ENCODE measurements around the gene LOXL1. TPM values are rescaled to one million over a fixed set of nuclear protein-coding genes. Genes with fewer than 3 reads are reported as not detected.

LOXL1 gene
- total RNA-seq, 5 donors from 2014 or later (not counting 1 experiment from before 2014, with no cell fraction given): 1.4 to 4.8 (median 1.6) TPM

GRCh38 chr15:73922186-73923151, 3.8 kb upstream of the LOXL1 start:
- WGBS (ENCODE audit: insufficient coverage): 67% methylated on average over 12 of the region's 19 CpGs
- H3K27me3 Mint-ChIP-seq: no peaks in the 10 kb centered on the region
- no peaks in the 10 kb centered on the region for H3K27me3 ChIP-seq (replicated peaks in 1 of 2; ENCODE audit: control insufficient read depth in 2 of 2, extremely low read depth in 1 of 2, insufficient read depth in 2 of 2, low read length in 1 of 2)
- no peak overlapping the region for H3K4me3 Mint-ChIP-seq
- H3K27ac Mint-ChIP-seq: peak overlapping the region; percentile 36 to 85
- POLR2A ChIA-PET: no interaction called here
- H3K9me3 Mint-ChIP-seq: peaks cover 0 to 12% (median 7%) of the 10 kb centered on the region in 3 donors
- no peak overlapping the region for H3K27ac ChIP-seq (ENCODE audit: low read length)
- peaks cover 26% of the 10 kb centered on the region for H3K36me3 Mint-ChIP-seq
- peaks cover 0 to 70% of the 10 kb centered on the region in 2 experiments for H3K4me1 ChIP-seq (ENCODE audit: control insufficient read depth in 1 of 2, extremely low read depth in 1 of 2, insufficient read depth in 2 of 2, low read length in 2 of 2)
- H3K36me3 ChIP-seq (ENCODE audit: control insufficient read depth in 2 of 2, extremely low read depth in 1 of 2, insufficient read depth in 1 of 2, low read length in 1 of 2): peaks cover 3 to 6% of the 10 kb centered on the region in 2 donors
- ATAC-seq (replicated peaks in 1 of 4) (no peak), DNase-seq (no peak)
- H3K4me3 ChIP-seq (ENCODE audit: control insufficient read depth in 1 of 2, extremely low read depth in 1 of 2, low read length in 1 of 2): no peak overlapping the region
- CTCF ChIA-PET: no interaction called here
- peaks cover 38 to 62% (median 47%) of the 10 kb centered on the region in 3 donors for H3K4me1 Mint-ChIP-seq
- H3K9me3 ChIP-seq: no peaks in the 10 kb centered on the region

GRCh38 chr15:73923156-73923487, 3.1 kb upstream of the LOXL1 start:
- peaks cover 19% of the 10 kb centered on the region for H3K36me3 Mint-ChIP-seq
- no peak overlapping the region for H3K4me3 Mint-ChIP-seq
- no peak overlapping the region for H3K27ac ChIP-seq (ENCODE audit: low read length)
- H3K4me1 ChIP-seq (ENCODE audit: control insufficient read depth in 1 of 2, extremely low read depth in 1 of 2, insufficient read depth in 2 of 2, low read length in 2 of 2): peaks cover 2 to 73% of the 10 kb centered on the region in 2 experiments
- ATAC-seq (replicated peaks in 1 of 4) (no peak), DNase-seq (no peak)
- WGBS (ENCODE audit: insufficient coverage): 85% methylated on average over 6 of the region's 7 CpGs
- H3K27me3 Mint-ChIP-seq: no peaks in the 10 kb centered on the region
- no peaks in the 10 kb centered on the region for H3K27me3 ChIP-seq (replicated peaks in 1 of 2; ENCODE audit: control insufficient read depth in 2 of 2, extremely low read depth in 1 of 2, insufficient read depth in 2 of 2, low read length in 1 of 2)
- H3K9me3 Mint-ChIP-seq: peaks cover 0 to 7% (median 2%) of the 10 kb centered on the region in 3 donors
- H3K27ac Mint-ChIP-seq: peak overlapping the region; percentile 85
- H3K4me1 Mint-ChIP-seq: peaks cover 41 to 62% (median 50%) of the 10 kb centered on the region in 3 donors
- no peaks in the 10 kb centered on the region for H3K9me3 ChIP-seq
- ChIA-PET POLR2A (no interaction called here), CTCF (interaction anchor here in 1 of 2 donors (1.3 kb wide), 1 partner anchor 49 kb away, joined by 3 read pairs; no protein-coding TSS in a partner anchor)
- peaks cover 0 to 6% of the 10 kb centered on the region in 2 donors for H3K36me3 ChIP-seq (ENCODE audit: control insufficient read depth in 2 of 2, extremely low read depth in 1 of 2, insufficient read depth in 1 of 2, low read length in 1 of 2)
- H3K4me3 ChIP-seq (ENCODE audit: control insufficient read depth in 1 of 2, extremely low read depth in 1 of 2, low read length in 1 of 2): no peak overlapping the region

GRCh38 chr15:73923488-73924164, 2.6 kb upstream of the LOXL1 start:
- Mint-ChIP-seq H3K9me3 (peaks cover 0 to 5% (median 0%) of the 10 kb centered on the region in 3 donors), H3K27ac (peak overlapping the region; percentile 85), H3K36me3 (peaks cover 14% of the 10 kb centered on the region), H3K4me3 (peak overlapping the region in 2 of 3 donors; percentile 27 to 29), H3K27me3 (no peaks in the 10 kb centered on the region), H3K4me1 (peaks cover 44 to 64% (median 54%) of the 10 kb centered on the region in 3 donors)
- Histone ChIP-seq H3K4me1 (ENCODE audit: control insufficient read depth in 1 of 2, extremely low read depth in 1 of 2, insufficient read depth in 2 of 2, low read length in 2 of 2) (peaks cover 3 to 77% of the 10 kb centered on the region in 2 experiments), H3K27me3 (replicated peaks in 1 of 2; ENCODE audit: control insufficient read depth in 2 of 2, extremely low read depth in 1 of 2, insufficient read depth in 2 of 2, low read length in 1 of 2) (no peaks in the 10 kb centered on the region), H3K27ac (ENCODE audit: low read length) (peak overlapping the region; percentile 60), H3K36me3 (ENCODE audit: control insufficient read depth in 2 of 2, extremely low read depth in 1 of 2, insufficient read depth in 1 of 2, low read length in 1 of 2) (peaks cover 0 to 6% of the 10 kb centered on the region in 2 donors), H3K4me3 (ENCODE audit: control insufficient read depth in 1 of 2, extremely low read depth in 1 of 2, low read length in 1 of 2) (no peak overlapping the region), H3K9me3 (no peaks in the 10 kb centered on the region)
- no CpG with 5 or more reads among the region's 6 CpGs for WGBS (ENCODE audit: insufficient coverage)
- CTCF ChIA-PET: interaction anchor here in 1 of 2 donors (1.3 kb wide), 1 partner anchor 50 kb away, joined by 3 read pairs; no protein-coding TSS in a partner anchor
- POLR2A ChIA-PET: no interaction called here
- ATAC-seq (replicated peaks in 1 of 4): no peak
- no peak for DNase-seq

- POLR2A ChIA-PET: no interaction called here
Measured at GRCh38 chr15:73924171-73924921, 1.9 kb upstream of the LOXL1 start.

GRCh38 chr15:73925848-73926218, 429 bp upstream of the LOXL1 start:
- peaks cover 45 to 59% (median 54%) of the 10 kb centered on the region in 3 donors for H3K4me1 Mint-ChIP-seq
- no peaks in the 10 kb centered on the region for H3K27me3 Mint-ChIP-seq
- Histone ChIP-seq H3K9me3 (no peaks in the 10 kb centered on the region), H3K27ac (ENCODE audit: low read length) (no peak overlapping the region), H3K4me1 (ENCODE audit: control insufficient read depth in 1 of 2, extremely low read depth in 1 of 2, insufficient read depth in 2 of 2, low read length in 2 of 2) (peaks cover 3 to 73% of the 10 kb centered on the region in 2 experiments), H3K27me3 (replicated peaks in 1 of 2; ENCODE audit: control insufficient read depth in 2 of 2, extremely low read depth in 1 of 2, insufficient read depth in 2 of 2, low read length in 1 of 2) (no peaks in the 10 kb centered on the region), H3K4me3 (ENCODE audit: control insufficient read depth in 1 of 2, extremely low read depth in 1 of 2, low read length in 1 of 2) (no peak overlapping the region), H3K36me3 (ENCODE audit: control insufficient read depth in 2 of 2, extremely low read depth in 1 of 2, insufficient read depth in 1 of 2, low read length in 1 of 2) (peaks cover 0 to 6% of the 10 kb centered on the region in 2 donors)
- no peaks in the 10 kb centered on the region for H3K36me3 Mint-ChIP-seq
- ChIA-PET POLR2A (interaction anchor here in 1 of 2 donors (0.6 kb wide), 1 partner anchor 123 kb away, joined by 5 read pairs; no protein-coding TSS in a partner anchor), CTCF (no interaction called here)
- no peaks in the 10 kb centered on the region for H3K9me3 Mint-ChIP-seq
- no peak for ATAC-seq (replicated peaks in 1 of 4)
- no peak for DNase-seq
- H3K4me3 Mint-ChIP-seq: peak overlapping the region; percentile 63 to 78 (median 66)
- peak overlapping the region; percentile 85 for H3K27ac Mint-ChIP-seq
- 91% methylated on average over 7 of the region's 8 CpGs for WGBS (ENCODE audit: insufficient coverage)

More at GRCh38 chr15:73924171-73924921, 1.9 kb upstream of the LOXL1 start:
- Mint-ChIP-seq H3K27ac (peak overlapping the region; percentile 85), H3K36me3 (peaks cover 9% of the 10 kb centered on the region), H3K9me3 (no peaks in the 10 kb centered on the region), H3K4me3 (peak overlapping the region in 1 of 3 donors; percentile 27), H3K4me1 (peaks cover 51 to 69% (median 61%) of the 10 kb centered on the region in 3 donors), H3K27me3 (no peaks in the 10 kb centered on the region)
- CTCF ChIA-PET: interaction anchor here in 1 of 2 donors (1.3 kb wide), 1 partner anchor 50 kb away, joined by 3 read pairs; no protein-coding TSS in a partner anchor
- Histone ChIP-seq H3K9me3 (no peaks in the 10 kb centered on the region), H3K4me1 (ENCODE audit: control insufficient read depth in 1 of 2, extremely low read depth in 1 of 2, insufficient read depth in 2 of 2, low read length in 2 of 2) (peaks cover 3 to 83% of the 10 kb centered on the region in 2 experiments), H3K4me3 (ENCODE audit: control insufficient read depth in 1 of 2, extremely low read depth in 1 of 2, low read length in 1 of 2) (no peak overlapping the region), H3K27me3 (replicated peaks in 1 of 2; ENCODE audit: control insufficient read depth in 2 of 2, extremely low read depth in 1 of 2, insufficient read depth in 2 of 2, low read length in 1 of 2) (no peaks in the 10 kb centered on the region), H3K27ac (ENCODE audit: low read length) (peak overlapping the region; percentile 60), H3K36me3 (ENCODE audit: control insufficient read depth in 2 of 2, extremely low read depth in 1 of 2, insufficient read depth in 1 of 2, low read length in 1 of 2) (peaks cover 0 to 6% of the 10 kb centered on the region in 2 donors)
- 52% methylated on average over 10 of the region's 12 CpGs for WGBS (ENCODE audit: insufficient coverage)
- peak in 1 of 4 experiments; percentile 23 for ATAC-seq (replicated peaks in 1 of 4)
- peak in 1 of 35 experiments; percentile 42 for DNase-seq
